ENCODE data around the gene KCTD8.
"Not testable (repeated sequence)": the region's sequence is repeated elsewhere in the genome, so short reads cannot be mapped to it uniquely, and the experiment has no call there.

GRCh38 chr4:44181491-44182349 lies 266.9 kb downstream of the KCTD8 start:
- TF ChIP-seq CTCF, POLR2A (IDR thresholded peaks at IDR 0.05): not testable (repeated sequence)

Data from right lobe of liver (tissue), 4 donors.